ENCODE measurements around the gene C22orf23.

C22orf23 gene

GRCh38 chr22:37930270-37930951 is 23.0 kb downstream of the C22orf23 start:
- FAIRE-seq, result peak; percentile 69
- TF ChIP-seq PAX5 (IDR thresholded peaks at IDR 0.05; ENCODE audit: insufficient read depth, low read length, severe bottlenecking), result no peak
- TF ChIP-seq SPI1 (IDR thresholded peaks at IDR 0.05; ENCODE audit: low read depth, low read length), result no peak
- TF ChIP-seq POLR2A (IDR thresholded peaks at IDR 0.05; ENCODE audit: low read depth, low read length), result no peak
- no peak for TF ChIP-seq POU2F2 (IDR thresholded peaks at IDR 0.05; ENCODE audit: low read depth, low read length)
- TF ChIP-seq POLR2AphosphoS5 (IDR thresholded peaks at IDR 0.05; ENCODE audit: low read depth, low read length), result no peak
- TF ChIP-seq TAF1 (IDR thresholded peaks at IDR 0.05; ENCODE audit: low read depth, low read length), result no peak
- DNase-seq (ENCODE audit: insufficient read length, low spot score), result peak; percentile 52

- TF ChIP-seq POLR2A (IDR thresholded peaks at IDR 0.05; ENCODE audit: low read depth, low read length) (no peak), SPI1 (IDR thresholded peaks at IDR 0.05; ENCODE audit: low read depth, low read length) (no peak), PAX5 (IDR thresholded peaks at IDR 0.05; ENCODE audit: insufficient read depth, low read length, severe bottlenecking) (no peak), POU2F2 (IDR thresholded peaks at IDR 0.05; ENCODE audit: low read depth, low read length) (no peak), POLR2AphosphoS5 (IDR thresholded peaks at IDR 0.05; ENCODE audit: low read depth, low read length) (no peak)
- DNase-seq (ENCODE audit: insufficient read length, low spot score), result no peak
- FAIRE-seq, result no peak
Measured at GRCh38 chr22:37929390-37929789, 24.0 kb downstream of the C22orf23 start.

GRCh38 chr22:37927637-37927936 is 25.8 kb downstream of the C22orf23 start:
- TF ChIP-seq TAF1 (IDR thresholded peaks at IDR 0.05; ENCODE audit: low read depth, low read length), result no peak
- no peak for TF ChIP-seq SPI1 (IDR thresholded peaks at IDR 0.05; ENCODE audit: low read depth, low read length)
- TF ChIP-seq POLR2A (IDR thresholded peaks at IDR 0.05; ENCODE audit: low read depth, low read length), result no peak
- TF ChIP-seq POU2F2 (IDR thresholded peaks at IDR 0.05; ENCODE audit: low read depth, low read length), result no peak
- TF ChIP-seq POLR2AphosphoS5 (IDR thresholded peaks at IDR 0.05; ENCODE audit: low read depth, low read length), result no peak
- no peak for TF ChIP-seq PAX5 (IDR thresholded peaks at IDR 0.05; ENCODE audit: insufficient read depth, low read length, severe bottlenecking)
- no peak for DNase-seq (ENCODE audit: insufficient read length, low spot score)
- FAIRE-seq, result no peak

- no peak for TF ChIP-seq TAF1 (IDR thresholded peaks at IDR 0.05; ENCODE audit: low read depth, low read length)
- TF ChIP-seq POLR2A (IDR thresholded peaks at IDR 0.05; ENCODE audit: low read depth, low read length), result no peak
- no peak for TF ChIP-seq POLR2AphosphoS5 (IDR thresholded peaks at IDR 0.05; ENCODE audit: low read depth, low read length)
- no peak for TF ChIP-seq POU2F2 (IDR thresholded peaks at IDR 0.05; ENCODE audit: low read depth, low read length)
- TF ChIP-seq SPI1 (IDR thresholded peaks at IDR 0.05; ENCODE audit: low read depth, low read length), result no peak
- TF ChIP-seq PAX5 (IDR thresholded peaks at IDR 0.05; ENCODE audit: insufficient read depth, low read length, severe bottlenecking), result no peak
- FAIRE-seq, result no peak
- no peak for DNase-seq (ENCODE audit: insufficient read length, low spot score)
Measured at GRCh38 chr22:37926771-37927636, 26.4 kb downstream of the C22orf23 start.

- no peak for DNase-seq (ENCODE audit: insufficient read length, low spot score)
- TF ChIP-seq POLR2A (IDR thresholded peaks at IDR 0.05; ENCODE audit: low read depth, low read length), result no peak
- no peak for TF ChIP-seq POLR2AphosphoS5 (IDR thresholded peaks at IDR 0.05; ENCODE audit: low read depth, low read length)
Measured at GRCh38 chr22:37926358-37926757, 27.0 kb downstream of the C22orf23 start.

GRCh38 chr22:37925767-37926166 is 27.6 kb downstream of the C22orf23 start:
- FAIRE-seq (no peak), DNase-seq (ENCODE audit: insufficient read length, low spot score) (no peak)
- TF ChIP-seq SPI1 (IDR thresholded peaks at IDR 0.05; ENCODE audit: low read depth, low read length), result no peak
- no peak for TF ChIP-seq POLR2A (IDR thresholded peaks at IDR 0.05; ENCODE audit: low read depth, low read length)
- no peak for TF ChIP-seq POU2F2 (IDR thresholded peaks at IDR 0.05; ENCODE audit: low read depth, low read length)
- TF ChIP-seq TAF1 (IDR thresholded peaks at IDR 0.05; ENCODE audit: low read depth, low read length), result no peak
- TF ChIP-seq PAX5 (IDR thresholded peaks at IDR 0.05; ENCODE audit: insufficient read depth, low read length, severe bottlenecking), result no peak
- TF ChIP-seq POLR2AphosphoS5 (IDR thresholded peaks at IDR 0.05; ENCODE audit: low read depth, low read length), result no peak

More at GRCh38 chr22:37926358-37926757, 27.0 kb downstream of the C22orf23 start:
- no peak for FAIRE-seq

- FAIRE-seq (no peak), DNase-seq (ENCODE audit: insufficient read length, low spot score) (no peak)
- no peak for TF ChIP-seq PAX5 (IDR thresholded peaks at IDR 0.05; ENCODE audit: insufficient read depth, low read length, severe bottlenecking)
- TF ChIP-seq POLR2AphosphoS5 (IDR thresholded peaks at IDR 0.05; ENCODE audit: low read depth, low read length), result no peak
- TF ChIP-seq POU2F2 (IDR thresholded peaks at IDR 0.05; ENCODE audit: low read depth, low read length), result no peak
- TF ChIP-seq TAF1 (IDR thresholded peaks at IDR 0.05; ENCODE audit: low read depth, low read length), result no peak
- TF ChIP-seq SPI1 (IDR thresholded peaks at IDR 0.05; ENCODE audit: low read depth, low read length), result no peak
Measured at GRCh38 chr22:37925330-37925729, 28.1 kb downstream of the C22orf23 start.

GRCh38 chr22:37924386-37925065 is 28.9 kb downstream of the C22orf23 start:
- FAIRE-seq (no peak), DNase-seq (ENCODE audit: insufficient read length, low spot score) (no peak)

GRCh38 chr22:37923927-37924326 is 29.5 kb downstream of the C22orf23 start:
- FAIRE-seq, result no peak
- no peak for DNase-seq (ENCODE audit: insufficient read length, low spot score)
- TF ChIP-seq PAX5 (IDR thresholded peaks at IDR 0.05; ENCODE audit: insufficient read depth, low read length, severe bottlenecking) (no peak), POLR2AphosphoS5 (IDR thresholded peaks at IDR 0.05; ENCODE audit: low read depth, low read length) (no peak), SPI1 (IDR thresholded peaks at IDR 0.05; ENCODE audit: low read depth, low read length) (no peak), POU2F2 (IDR thresholded peaks at IDR 0.05; ENCODE audit: low read depth, low read length) (no peak)

More at GRCh38 chr22:37924386-37925065, 28.9 kb downstream of the C22orf23 start:
- TF ChIP-seq TAF1 (IDR thresholded peaks at IDR 0.05; ENCODE audit: low read depth, low read length), result no peak
- TF ChIP-seq SPI1 (IDR thresholded peaks at IDR 0.05; ENCODE audit: low read depth, low read length), result no peak
- TF ChIP-seq POLR2AphosphoS5 (IDR thresholded peaks at IDR 0.05; ENCODE audit: low read depth, low read length), result no peak
- TF ChIP-seq PAX5 (IDR thresholded peaks at IDR 0.05; ENCODE audit: insufficient read depth, low read length, severe bottlenecking), result no peak
- TF ChIP-seq POLR2A (IDR thresholded peaks at IDR 0.05; ENCODE audit: low read depth, low read length), result no peak
- no peak for TF ChIP-seq POU2F2 (IDR thresholded peaks at IDR 0.05; ENCODE audit: low read depth, low read length)
